Left forelimb (tissue), 1 donor: Measurements from ENCODE around the gene DSCAML1.

Experiments
- DNase-seq: peaks from one replicate; pipeline ENCODE4 v3.0.0-alpha.2; 2018; ENCODE audit warnings: low spot score

DSCAML1 gene, protein sequence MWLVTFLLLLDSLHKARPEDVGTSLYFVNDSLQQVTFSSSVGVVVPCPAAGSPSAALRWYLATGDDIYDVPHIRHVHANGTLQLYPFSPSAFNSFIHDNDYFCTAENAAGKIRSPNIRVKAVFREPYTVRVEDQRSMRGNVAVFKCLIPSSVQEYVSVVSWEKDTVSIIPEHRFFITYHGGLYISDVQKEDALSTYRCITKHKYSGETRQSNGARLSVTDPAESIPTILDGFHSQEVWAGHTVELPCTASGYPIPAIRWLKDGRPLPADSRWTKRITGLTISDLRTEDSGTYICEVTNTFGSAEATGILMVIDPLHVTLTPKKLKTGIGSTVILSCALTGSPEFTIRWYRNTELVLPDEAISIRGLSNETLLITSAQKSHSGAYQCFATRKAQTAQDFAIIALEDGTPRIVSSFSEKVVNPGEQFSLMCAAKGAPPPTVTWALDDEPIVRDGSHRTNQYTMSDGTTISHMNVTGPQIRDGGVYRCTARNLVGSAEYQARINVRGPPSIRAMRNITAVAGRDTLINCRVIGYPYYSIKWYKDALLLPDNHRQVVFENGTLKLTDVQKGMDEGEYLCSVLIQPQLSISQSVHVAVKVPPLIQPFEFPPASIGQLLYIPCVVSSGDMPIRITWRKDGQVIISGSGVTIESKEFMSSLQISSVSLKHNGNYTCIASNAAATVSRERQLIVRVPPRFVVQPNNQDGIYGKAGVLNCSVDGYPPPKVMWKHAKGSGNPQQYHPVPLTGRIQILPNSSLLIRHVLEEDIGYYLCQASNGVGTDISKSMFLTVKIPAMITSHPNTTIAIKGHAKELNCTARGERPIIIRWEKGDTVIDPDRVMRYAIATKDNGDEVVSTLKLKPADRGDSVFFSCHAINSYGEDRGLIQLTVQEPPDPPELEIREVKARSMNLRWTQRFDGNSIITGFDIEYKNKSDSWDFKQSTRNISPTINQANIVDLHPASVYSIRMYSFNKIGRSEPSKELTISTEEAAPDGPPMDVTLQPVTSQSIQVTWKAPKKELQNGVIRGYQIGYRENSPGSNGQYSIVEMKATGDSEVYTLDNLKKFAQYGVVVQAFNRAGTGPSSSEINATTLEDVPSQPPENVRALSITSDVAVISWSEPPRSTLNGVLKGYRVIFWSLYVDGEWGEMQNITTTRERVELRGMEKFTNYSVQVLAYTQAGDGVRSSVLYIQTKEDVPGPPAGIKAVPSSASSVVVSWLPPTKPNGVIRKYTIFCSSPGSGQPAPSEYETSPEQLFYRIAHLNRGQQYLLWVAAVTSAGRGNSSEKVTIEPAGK (N-terminal part only)

DNA sequence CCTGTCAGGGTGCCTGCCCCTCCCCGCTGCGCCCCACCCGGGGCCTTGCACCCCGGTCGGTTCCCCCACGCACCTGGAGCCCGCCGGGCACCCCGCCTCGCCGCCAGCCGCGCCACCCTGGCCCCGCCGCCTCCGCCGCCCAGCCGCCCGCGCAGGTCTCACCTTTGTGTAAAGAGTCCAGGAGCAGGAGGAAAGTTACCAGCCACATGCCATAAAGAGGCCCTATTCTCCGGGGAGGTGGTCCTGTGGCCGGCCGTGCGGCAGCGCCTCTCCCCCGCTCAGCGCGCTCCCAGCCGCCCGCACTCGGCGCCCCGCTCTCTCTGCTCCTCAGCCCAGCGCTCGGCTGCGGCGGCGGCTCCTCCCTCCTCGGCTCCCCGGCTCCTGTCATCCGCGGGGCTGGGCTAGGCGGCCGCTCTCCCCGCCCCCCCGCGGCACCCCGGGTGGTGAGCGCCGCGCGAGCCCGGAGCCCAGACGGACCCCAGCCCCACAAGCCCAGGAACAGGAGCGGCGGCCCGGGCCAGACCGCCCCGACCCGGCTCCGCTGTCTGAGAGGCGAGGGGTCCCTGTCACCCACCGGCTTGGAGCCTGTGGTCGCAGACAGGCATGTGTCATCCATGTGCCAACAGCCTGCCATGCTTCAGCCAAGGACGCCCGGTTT lies at the start of gene DSCAML1:
TSS of gene DSCAML1 (minus strand) at position 345 of the 658 bp plus-strand sequence. CDS start at position 208, 137 bp downstream.
- DNase-seq = no peak

DNA sequence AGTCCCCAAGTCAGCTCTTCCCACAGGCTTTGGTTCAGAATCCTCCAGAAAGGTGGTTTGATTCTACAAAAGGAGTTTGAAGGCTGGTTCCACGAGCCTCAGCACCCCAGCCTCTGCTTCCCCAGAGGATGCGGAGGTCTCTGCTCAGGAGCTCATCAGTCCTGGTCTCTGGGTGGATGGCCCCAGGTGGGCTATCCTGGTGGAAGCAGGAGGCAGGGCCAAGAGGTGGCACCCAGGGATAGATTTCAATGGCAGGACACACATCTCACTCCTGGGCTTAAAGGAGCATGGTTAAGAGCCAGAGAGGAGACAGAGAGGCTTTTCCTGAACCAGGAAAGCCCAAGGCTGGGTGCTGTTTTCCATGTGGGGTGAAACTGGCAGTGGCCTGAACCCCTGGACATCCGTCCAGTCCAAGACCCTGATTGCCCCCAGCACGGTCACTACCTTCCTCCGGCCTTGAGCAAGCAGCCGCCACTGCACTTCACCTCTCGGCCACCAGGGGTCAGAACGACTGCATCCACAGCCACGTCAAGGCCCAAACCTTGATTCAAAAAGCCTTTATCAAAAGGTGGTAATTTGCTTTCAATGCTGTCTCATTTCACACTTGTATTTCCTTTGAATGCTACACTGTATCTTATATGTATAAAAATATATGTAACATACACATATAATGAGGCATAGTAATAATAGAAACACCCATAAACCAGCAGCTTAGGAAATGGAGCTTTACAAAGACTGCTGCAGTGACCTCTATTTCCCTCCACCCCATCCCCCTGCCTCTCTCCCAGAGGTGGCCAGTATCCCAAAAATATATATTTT lies 46.9 kb upstream of the DSCAML1 start:
- DNase-seq = peak; percentile 85

DNA sequence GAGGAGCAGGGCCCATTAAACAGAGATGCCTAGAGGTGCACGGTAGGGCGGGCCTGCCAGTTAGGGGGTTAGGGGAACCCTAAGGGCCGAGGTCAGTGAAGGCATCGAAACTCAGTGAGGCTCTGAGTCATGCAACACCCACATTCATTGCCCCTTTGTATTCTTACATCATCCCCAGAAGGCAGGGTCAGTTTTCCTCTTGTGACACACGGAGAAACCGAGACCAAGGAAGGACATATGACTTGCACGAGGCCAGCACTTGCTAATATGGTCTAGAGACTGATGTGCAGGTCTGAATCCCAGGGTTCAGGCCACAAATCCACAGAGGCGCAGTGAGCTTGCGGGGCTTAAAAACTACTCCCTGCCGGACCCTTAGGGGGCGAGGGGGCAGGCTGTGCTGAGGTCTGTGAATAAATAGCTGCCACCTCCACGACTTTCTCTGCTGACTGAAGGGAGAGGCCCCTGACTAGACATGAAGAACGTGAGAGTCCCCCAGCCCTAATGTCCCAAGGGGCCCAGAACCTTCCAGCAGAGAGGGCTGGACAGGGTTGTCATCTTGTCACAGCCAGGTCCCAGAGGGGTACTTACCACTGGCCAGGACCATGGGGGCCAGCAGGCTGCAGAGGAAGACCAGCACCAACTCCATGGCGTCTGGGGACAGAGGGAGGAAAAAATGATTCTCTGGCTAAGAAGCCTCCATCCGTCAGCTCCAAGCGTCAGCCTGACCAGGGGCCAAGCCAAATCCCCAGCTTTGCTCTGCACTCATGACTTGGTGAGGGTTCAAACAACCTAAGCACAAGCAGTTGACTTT lies 45.3 kb upstream of the DSCAML1 start:
- DNase-seq = peak; percentile 61

DNA sequence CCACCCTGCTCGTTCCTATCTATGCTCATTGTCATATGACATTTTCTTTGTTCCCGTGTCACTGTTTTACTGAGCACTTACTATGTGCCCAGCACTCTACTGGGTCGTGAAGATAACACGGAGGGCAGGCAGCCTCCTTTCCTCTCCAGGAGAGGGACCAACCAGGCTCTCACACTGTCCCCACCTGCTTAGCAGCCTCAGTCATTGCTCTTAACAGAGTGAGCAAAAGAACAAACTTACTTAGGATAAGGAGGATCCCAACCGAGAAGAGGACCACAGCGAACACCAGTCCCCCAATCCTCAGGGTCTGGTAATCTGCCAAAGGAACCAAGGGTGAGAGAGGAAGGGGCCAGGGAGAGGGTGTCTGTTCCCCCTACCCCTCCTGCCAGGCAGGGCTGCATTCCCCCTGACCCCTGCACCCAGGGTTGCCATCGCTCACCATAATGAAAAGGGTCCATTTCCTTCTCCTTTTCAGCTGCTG lies 44.6 kb upstream of the DSCAML1 start:
- peak; percentile 41 for DNase-seq

DNA sequence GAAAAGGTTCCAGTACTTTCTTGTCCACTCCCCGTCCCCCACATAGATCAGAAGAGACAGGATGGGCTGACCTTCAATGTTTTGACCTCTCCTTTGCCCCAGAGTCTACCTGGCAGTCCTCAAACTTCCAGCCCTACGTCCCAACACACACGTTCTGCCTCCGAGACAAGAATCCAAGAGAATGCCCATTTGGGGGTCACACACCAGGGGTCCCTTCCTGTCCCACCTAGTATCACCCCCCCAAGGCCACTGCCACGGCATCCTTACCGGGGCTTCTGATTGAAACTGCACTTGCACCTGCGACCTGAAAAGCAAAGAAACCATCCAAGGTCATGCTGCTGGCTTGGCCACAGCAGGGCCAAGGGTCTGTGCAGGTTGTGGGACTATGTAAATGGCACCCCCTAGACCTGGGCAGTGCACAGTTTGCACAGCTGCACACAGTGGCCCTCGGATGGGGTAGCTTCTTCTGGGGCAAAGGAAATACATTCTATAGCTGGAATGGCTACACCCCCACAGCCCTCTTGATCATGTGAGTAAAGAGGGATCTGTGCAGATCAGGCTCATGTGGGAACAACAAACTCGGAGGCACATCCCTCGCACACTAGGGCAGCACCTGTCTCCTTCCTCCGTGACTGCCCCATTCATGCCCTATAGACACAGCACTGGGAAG lies 44.0 kb upstream of the DSCAML1 start:
- peak; percentile 46 for DNase-seq

DNA sequence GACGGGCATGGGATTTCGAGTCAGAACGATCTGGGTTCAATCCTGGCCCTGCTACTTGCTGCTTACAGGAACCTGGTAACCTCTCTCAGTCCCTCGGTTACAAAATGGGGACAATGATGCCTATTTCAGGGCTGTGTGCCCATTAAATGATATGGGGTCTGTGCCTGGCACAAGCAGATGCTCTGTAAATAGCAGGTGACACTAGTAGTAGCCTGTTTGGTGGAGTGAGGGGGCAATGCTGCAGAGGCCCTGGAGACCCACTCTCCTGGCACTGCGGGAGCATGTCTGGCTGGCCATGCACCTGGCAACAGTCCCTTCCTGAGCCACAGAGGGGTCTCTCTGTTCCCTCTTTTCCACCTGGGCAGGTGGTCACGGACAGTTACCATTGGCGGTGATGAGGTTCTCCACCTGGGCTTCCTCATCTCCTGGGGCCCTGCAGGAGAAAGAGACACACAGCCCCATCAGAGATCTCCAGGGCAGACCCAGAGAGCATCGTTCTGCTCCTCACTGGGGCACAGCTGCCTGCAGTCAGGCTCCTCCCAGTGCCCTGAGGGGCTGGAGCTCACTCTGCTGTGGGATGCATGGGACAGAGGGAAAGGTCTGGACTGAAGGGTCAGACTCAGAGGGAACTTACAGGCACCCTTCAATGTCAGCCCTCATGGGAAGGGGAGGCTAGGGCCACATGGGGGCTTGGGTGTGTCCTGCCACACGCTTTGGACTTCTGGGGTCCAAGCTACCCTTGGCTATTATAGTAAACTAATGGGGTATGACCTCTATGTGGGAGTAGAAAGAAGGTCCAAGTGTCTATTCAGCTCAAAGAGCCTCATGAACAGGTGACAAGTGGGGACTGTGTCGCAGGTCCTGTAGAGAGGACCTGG lies 43.2 kb upstream of the DSCAML1 start:
- peak; percentile 36 for DNase-seq

DNA sequence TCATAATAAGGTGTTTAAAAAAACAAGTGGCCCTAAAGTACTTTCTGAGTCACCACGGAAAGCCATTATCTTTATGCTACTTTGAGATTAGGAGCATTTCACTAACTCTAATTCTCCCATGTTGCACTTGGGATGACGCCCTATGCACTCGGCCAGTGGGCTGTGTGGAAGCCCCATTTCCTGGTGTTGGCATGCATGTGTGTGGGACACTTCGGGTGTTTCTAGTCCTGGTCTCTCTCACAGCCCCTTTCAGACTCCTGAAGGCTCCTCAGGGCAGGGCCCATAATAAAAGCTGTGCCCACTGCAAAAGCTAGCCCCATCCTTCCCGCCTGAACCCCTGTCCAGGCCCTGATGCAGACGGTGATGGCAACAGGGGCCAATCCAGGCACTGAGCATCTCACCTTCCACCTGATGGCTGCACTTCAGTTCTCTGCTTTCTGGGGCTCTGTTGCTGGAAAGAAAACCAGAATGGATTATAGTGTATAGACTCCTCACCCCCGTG lies 42.4 kb upstream of the DSCAML1 start:
- DNase-seq = peak; percentile 26

DNA sequence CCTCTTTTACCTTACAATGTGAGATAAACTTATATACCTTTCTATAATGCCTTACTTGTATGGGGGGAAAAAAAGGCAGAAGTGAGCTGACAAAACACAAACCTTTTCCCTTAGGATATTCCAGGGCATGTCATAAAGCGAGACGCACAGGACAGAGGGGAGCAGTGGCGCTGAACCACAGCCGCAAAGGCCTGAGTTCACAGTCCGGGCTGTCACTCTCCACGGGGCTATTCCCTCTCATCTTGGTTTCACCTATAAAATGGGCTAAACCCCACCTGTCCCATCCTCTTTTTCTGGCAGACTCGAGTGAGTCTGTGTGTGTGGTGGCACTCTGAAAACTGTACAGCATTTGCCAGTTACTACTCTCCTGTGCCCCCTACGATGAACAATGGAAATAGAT lies 41.9 kb upstream of the DSCAML1 start:
- DNase-seq = peak; percentile 50

DNA sequence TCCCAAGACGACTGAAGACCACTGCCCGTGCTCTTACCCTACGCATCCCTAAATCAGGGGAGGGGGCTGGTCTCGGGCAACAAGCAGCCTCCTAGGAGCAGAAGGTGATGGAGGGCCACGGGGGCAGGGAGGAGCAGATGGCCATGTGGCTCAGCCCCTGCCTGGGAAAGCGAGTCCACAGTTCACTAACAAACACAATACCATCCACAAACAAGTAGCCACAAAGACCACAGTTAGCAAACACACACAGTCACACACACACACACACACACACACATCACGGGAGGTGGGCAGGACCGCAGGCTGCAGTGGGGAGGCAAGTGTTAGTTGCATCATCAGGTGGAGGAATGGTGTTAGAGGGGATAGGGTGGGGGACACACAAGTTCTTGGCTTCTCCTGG lies 40.8 kb upstream of the DSCAML1 start:
- DNase-seq = peak; percentile 33

DNA sequence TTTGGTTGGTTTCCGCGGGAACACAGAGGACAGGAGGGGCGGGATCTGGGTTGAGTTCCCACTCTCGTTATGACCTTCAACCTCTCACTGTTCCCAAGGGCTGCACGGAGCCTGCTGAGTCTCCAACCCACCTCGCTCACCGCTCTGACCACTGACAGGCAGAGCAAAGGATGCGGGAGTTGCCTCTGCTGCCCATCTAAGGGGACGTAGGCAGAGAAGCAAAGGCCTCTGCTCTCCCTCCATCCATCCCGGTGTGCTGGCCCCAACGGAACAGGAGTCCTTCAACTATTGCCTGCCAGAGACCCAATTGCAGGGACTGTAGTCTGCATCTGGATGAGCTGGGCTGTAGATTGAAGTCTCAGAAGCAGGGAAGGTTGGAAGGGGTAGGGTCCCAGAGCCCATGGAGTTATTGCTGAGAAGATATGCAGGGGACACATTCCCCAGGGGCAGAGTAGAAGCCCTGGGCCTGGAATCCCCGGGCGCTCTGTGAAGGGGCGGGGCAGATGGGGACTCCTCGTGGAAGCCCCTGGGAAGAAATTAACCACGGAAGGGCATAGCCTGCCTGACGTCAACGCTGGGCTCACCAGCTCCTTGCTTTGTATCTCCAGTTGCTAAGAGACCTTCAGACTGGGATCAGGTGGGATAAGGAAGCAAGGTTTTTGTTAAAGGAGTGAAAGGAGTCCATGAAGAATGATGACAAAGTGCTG lies 40.2 kb upstream of the DSCAML1 start:
- DNase-seq = peak; percentile 37

DNA sequence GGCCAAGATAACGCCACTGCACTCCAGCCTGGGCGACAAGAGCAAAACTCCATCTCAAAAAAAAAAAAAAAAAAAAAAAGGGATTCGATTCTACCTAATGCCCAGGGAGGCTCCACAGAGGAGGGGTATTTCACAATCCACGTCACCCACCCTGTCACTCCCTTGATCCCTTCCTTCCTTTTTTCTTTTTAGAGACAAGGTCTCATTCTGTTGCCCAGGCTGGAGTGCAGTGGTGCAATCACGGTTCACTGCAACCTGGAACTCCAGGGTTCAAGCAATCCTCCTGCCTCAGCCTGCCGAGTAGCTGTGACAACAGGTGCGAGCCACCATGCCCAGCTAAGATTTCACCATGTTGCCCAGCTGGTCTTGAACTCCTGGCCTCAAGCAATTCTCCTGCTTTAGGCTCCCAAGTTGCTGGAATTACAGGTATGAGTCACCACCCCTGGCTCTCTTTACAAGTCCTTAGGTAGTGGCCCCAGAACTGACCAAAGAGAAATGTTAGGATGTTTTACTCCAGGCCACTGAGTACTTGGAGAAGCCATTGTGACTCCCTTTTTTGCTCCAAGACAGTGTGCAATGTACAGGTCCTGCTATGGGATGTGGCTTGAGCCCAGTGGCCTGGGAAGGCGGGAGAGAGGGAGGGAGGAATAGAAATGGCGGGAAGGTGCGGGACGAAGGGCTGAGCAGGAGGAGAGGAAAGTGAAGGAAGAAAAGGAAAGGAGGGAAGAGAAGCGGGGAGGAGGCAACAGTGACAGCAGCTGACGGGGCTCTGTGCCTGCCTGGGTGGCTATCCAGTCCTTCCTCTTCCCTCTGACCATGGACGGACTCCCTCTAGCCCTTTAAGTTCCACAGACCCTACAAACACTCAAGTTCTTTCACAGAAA lies 39.3 kb upstream of the DSCAML1 start:
- DNase-seq = peak; percentile 22

DNA sequence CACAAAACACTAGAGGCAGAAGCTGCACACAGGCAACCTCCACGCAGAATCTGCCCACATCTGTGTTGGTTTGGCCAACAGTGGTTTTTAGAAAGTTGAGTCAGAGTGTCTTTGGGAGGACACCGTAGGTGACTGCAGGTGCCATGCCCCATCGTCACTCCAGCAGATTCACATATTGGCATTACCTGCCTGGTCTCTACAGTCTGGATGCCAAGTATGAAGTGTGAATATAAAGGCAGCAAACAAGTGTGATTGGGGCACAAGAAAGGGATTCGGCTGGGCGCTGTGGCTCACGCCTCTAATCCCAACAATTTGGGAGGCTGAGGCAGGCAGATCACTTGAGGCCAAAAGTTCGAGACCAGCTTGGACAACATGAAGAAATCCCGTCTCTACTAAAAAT lies 38.6 kb upstream of the DSCAML1 start:
- peak; percentile 42 for DNase-seq

DNA sequence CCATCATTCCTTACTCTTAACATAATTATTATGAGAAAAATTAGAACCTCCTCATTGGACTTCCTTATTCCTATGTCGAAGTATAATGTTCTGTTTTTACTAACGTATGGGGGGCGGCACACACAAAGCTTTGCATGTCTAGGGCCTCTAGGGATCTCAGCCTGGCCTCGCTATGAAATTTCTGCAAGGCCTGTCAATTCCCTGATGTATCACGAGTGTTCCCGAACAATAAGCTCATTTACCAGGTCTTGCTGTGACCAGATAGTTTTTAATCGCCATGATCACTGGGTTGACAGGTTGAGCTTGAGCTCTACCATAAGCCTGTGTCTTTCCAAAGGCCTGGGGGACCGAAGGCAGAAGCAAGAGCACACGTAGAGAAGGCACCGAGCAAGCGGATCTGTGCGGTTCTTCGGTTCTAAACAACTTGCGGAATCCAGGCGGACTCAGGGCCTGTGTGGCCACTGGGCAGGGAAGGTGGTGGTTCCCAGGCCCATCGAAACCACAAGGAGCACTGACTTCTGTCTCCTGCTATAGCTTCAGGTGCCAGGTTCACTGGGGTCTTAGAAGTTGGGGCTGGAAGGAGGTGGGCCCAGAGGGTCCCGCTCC lies 37.9 kb upstream of the DSCAML1 start:
- DNase-seq = peak; percentile 37

DNA sequence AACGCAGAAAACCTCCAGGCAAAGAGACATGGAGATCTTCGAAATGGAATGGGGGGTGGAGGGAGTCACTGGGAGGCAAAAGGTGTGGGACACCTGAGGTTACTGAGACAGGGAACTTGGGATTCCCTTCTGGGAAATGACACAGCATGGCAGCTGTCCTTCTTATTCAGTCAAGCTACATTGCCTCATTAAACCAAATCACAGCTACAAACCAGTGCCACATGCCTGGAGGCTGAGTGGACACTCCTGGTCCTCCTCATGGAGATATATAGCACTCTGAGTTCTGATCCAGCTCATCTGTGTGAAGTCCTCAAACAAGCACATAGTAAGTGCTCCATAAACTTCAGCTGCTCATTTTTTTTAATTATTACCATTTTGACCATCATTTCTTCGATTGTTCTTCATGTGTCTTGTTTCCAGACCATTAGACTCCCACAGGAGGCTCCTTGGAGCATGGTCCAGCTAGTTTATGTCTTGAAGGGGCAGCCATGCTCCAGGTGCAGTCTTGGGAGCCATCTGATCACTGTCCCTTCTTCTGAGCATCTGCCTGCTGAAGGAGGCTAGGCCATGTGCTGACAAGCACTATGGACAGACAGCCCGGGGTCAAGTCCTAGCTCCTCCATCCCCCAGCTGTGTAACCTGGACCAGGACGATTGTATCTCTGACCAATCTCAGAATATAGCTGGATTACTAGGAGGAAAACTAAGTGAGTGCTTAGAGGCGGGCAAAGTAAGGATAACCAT lies 37.2 kb upstream of the DSCAML1 start:
- DNase-seq = peak; percentile 20

DNA sequence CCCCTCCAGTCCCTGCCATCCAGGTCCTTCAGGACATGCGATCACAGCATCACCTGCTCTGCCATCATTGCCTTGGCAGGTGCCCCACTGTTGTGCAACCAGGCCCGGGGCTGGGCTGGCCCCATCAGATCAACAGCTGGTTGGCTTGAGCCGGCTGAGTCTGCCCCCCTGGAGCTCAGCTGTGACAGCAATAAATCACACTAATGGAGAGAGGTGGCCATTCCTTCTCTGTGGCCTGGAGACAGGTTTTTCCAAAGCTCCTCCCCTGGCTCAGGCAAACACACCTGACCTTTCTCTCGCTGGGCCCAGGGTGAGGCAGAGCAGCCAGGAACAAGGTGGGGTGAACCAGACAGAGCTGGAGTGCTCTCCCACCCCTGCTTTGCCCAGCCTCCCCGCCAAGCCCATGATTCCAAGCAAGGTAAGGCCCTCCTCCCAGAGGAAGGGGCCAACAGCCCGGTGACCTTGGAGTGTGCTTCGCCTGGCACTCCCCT lies 36.4 kb upstream of the DSCAML1 start:
- peak; percentile 66 for DNase-seq
